GM12891 (cell line): ENCODE results near the gene SLC15A3.

Experiments
- POLR2A ChIP-seq: IDR thresholded peaks from 2 replicates; pipeline ENCODE4 v1.6.1; 2011; ENCODE audit warnings: low read depth, low read length, control low read depth
- POLR2AphosphoS5 ChIP-seq: IDR thresholded peaks from 2 replicates; pipeline ENCODE4 v1.6.1; 2011; ENCODE audit warnings: low read depth, low read length, control low read depth
- TAF1 ChIP-seq: IDR thresholded peaks from 2 replicates; pipeline ENCODE4 v1.6.1; 2011; ENCODE audit warnings: low read depth, low read length, control low read depth

DNA sequence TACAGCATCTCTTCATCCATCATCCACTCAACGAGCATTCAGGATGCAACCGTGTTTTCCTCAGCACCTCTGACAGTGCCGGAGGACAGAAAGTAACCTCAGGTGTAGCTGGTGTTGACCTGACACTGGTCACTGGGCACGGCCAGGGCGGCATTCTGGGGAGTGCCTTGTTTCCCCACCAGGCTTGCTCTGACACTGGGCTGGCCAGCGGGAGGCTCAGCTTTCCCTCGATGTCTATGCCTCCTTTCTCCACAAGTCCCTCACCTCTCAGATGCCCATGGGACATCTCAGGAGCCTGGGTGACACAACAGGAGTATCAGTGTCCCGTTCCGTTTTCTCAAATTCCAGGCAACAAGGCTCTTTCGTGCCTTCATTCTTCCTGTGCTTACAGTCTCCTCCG is 48.5 kb upstream of the SLC15A3 start:
- TF ChIP-seq POLR2A (no peak), POLR2AphosphoS5 (no peak), TAF1 (no peak)
